Gastroesophageal sphincter (tissue), 4 donors: ENCODE measurements around the gene LMNTD2. TPM values are rescaled to one million over a fixed set of nuclear protein-coding genes. Genes with fewer than 3 reads are reported as not detected.
A peak's percentile ranks its signal among the peaks of the same experiment; 100 is the strongest.

Source experiments
- ATAC-seq: fragments of 150-250 bp; one replicate; pipeline ENCODE4 v1.9.1; 2016; ENCODE audit warnings: mild to moderate bottlenecking, moderate library complexity
- H3K27ac ChIP-seq, 4 donors: fragments of 200-600 bp; sonication (generic) in 3 of 4; 1 replicate in 3 of 4; 2 replicates in 1 of 4; pipeline ENCODE4 v1.5.1; 2016 to 2019
- H3K27me3 ChIP-seq: fragments of 200-600 bp; sonication (generic); one replicate; pipeline ENCODE4 v1.5.1; 2019
- H3K36me3 ChIP-seq, 2 donors: fragments of 200-600 bp; sonication (generic); one replicate each; pipeline ENCODE4 v1.5.1; 2019; ENCODE audit warnings: control low read depth in 1 of 2
- H3K4me1 ChIP-seq, 3 donors: fragments of 200-600 bp; sonication (generic); 1 replicate in 2 of 3; 2 replicates in 1 of 3; pipeline ENCODE4 v1.5.1; 2016 to 2019; ENCODE audit warnings: control low read depth in 2 of 3
- H3K4me3 ChIP-seq, 2 donors: fragments of 200-600 bp; sonication (generic); one replicate each; pipeline ENCODE4 v1.5.1; 2019; ENCODE audit warnings: mild to moderate bottlenecking in 1 of 2, moderate library complexity in 1 of 2
- H3K9me3 ChIP-seq, 3 donors: fragments of 200-600 bp; sonication (generic); one replicate each; pipeline ENCODE4 v1.5.1; 2017 to 2019; ENCODE audit warnings: control low read depth in 2 of 3
- EP300 ChIP-seq: sonication (generic); formaldehyde crosslinking; IDR thresholded peaks from one replicate; pipeline ENCODE4 v1.6.1; 2017; ENCODE audit warnings: antibody characterized with exemption, mild to moderate bottlenecking
- POLR2A ChIP-seq, 2 donors: fragments of 450-650 bp; IDR thresholded peaks; one replicate each; pipeline ENCODE4 v1.6.1; 2017; ENCODE audit warnings: antibody characterized with exemption in 2 of 2, mild to moderate bottlenecking in 2 of 2, moderate library complexity in 1 of 2
- POLR2AphosphoS5 ChIP-seq: sonication (generic); formaldehyde crosslinking; IDR thresholded peaks from one replicate; pipeline ENCODE4 v1.6.1; 2017; ENCODE audit warnings: antibody characterized with exemption
- WGBS, 2 donors: methylation state at CpG; one replicate each; pipeline ENCODE4 v1.1.5; 2018; ENCODE audit warnings: low coverage in 1 of 2; 5-methylcytosine and 5-hydroxymethylcytosine counted together
- total RNA-seq, 4 donors: library from RNA; depleted of rRNA; stranded (reverse); fragments of >200 nt; gene quantifications; one replicate each; pipeline ENCODE4 v1.1.0, GENCODE V29; 2016
- TF ChIP-seq, protein P1 (sequence below), 4 experiments: fragments of 200-600 bp in 2 of 4; fragments of 450-650 bp in 2 of 4; sonication (generic) in 1 of 4; IDR thresholded peaks; one replicate each; pipeline ENCODE4 v1.5.1; 2017 to 2019; ENCODE audit warnings: antibody characterized with exemption in 4 of 4, mild to moderate bottlenecking in 2 of 4, moderate library complexity in 2 of 4

The LMNTD2 gene
- total RNA-seq, 4 donors from 2014 or later, result 0.81 to 2.1 (median 1.1) TPM

DNA sequence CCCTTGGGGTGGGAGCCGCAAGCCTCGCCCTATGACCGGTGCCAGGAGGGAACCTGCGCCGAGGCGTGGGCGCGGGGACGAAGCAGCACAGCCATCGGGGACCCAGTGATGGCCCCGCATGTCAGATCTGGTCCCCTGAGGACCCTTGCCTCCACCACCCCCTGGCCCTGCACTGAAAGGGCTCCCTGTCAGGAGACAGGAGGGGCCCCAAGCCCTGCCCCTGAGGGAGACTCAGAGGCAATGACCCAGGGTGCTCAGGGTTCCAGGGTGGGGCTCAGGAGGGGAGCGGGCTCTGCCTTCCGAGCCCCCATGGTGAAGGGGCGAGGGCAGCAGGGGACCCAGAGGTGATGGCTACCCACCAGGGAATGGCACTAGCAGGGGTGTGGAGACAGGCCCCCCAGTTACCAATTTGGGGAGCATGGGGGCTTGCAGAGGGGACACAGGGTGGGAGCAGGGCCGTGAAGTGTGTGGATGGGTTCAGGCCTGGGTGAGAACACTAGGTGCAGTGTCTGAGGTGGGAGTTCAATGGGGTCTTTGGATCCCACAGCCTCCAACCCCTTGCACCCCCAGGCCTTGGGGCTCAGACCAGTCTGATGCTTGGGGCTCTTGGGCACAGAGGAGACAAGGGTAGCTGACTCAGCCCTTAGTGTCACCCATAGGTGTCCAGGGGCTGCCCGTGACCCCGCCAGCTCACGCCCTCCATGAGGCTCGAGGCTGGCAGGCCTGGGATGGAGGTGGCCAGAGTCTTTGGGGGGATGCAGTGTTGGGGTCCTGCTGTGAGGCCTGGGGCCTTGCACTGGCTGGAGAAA is 22.7 kb downstream of the LMNTD2 start:
- ATAC-seq, result no peak
- peaks cover 27% of the 10 kb centered on the region for H3K27me3 ChIP-seq
- H3K36me3 ChIP-seq, result peaks cover 0 to 12% of the 10 kb centered on the region in 2 donors
- peaks cover 0 to 45% (median 30%) of the 10 kb centered on the region in 3 donors for H3K4me1 ChIP-seq
- H3K27ac ChIP-seq, result no peak overlapping the region
- no peaks in the 10 kb centered on the region for H3K9me3 ChIP-seq
- peak overlapping the region in 1 of 2 donors; percentile 87 for H3K4me3 ChIP-seq
- TF ChIP-seq, protein P1, sequence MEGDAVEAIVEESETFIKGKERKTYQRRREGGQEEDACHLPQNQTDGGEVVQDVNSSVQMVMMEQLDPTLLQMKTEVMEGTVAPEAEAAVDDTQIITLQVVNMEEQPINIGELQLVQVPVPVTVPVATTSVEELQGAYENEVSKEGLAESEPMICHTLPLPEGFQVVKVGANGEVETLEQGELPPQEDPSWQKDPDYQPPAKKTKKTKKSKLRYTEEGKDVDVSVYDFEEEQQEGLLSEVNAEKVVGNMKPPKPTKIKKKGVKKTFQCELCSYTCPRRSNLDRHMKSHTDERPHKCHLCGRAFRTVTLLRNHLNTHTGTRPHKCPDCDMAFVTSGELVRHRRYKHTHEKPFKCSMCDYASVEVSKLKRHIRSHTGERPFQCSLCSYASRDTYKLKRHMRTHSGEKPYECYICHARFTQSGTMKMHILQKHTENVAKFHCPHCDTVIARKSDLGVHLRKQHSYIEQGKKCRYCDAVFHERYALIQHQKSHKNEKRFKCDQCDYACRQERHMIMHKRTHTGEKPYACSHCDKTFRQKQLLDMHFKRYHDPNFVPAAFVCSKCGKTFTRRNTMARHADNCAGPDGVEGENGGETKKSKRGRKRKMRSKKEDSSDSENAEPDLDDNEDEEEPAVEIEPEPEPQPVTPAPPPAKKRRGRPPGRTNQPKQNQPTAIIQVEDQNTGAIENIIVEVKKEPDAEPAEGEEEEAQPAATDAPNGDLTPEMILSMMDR (IDR thresholded peaks at IDR 0.05), result no peak
- TF ChIP-seq POLR2AphosphoS5 (no peak), POLR2A (IDR thresholded peaks at IDR 0.05) (no peak), EP300 (no peak)
- no CpG with 5 or more reads among the region's 19 CpGs for WGBS, 2 donors

DNA sequence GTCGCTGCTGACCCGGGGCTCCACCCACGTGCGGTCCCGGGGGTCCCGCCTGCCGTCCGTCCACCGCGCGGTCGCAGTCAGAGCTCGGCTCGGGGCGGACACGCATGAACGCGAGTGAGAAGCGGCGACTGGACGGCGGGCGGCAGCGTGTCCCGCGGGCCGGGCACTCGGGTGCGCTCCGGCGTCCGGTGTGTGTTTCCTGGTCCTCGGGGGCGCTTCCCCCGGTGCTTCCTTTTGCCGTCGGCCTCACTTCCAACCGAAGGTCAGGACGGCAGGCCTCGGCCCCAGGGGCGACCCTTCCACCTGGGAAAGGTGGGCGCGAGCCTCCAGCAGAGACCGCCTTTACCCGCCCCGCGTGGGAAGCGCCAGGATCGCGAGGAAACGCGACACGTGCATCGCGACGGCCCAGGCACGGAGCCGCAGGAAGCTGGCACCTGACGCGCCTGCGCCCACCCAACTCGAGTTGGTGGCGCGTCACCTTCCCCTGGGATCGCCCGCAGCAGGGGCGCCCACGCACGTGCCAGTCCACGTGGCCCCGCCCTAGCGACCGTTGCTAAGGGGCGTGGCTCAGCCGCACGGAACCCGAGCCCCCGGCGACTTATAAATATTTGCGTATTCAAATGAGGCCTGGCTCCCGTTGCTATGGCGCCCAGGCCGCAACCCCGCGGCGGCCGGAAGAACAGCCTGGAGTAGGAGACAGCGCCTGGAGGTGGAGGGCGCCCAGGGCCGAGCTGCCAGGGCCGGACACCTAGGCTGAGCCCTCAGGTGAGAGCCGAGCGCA is 23.5 kb downstream of the LMNTD2 start, which contains the start of gene LRRC56:
TSS of gene LRRC56 (plus strand) at position 687 of the 781 bp plus-strand sequence. CDS start 3,158 bp downstream, outside the sequence.
- H3K4me3 ChIP-seq, result peak within 1 kb of the TSS in 1 of 2 donors; percentile 87
- no peaks in the 10 kb centered on the region for H3K9me3 ChIP-seq
- H3K27ac ChIP-seq, result peak within 1 kb of the TSS in 3 of 4 donors; percentile 26 to 89 (median 28)
- H3K4me1 ChIP-seq, result peaks cover 0 to 51% (median 30%) of the 10 kb centered on the region in 3 donors
- TF ChIP-seq, protein P1 (IDR thresholded peaks at IDR 0.05), result no peak
- TF ChIP-seq EP300 (no peak), POLR2A (IDR thresholded peaks at IDR 0.05) (no peak)
- ATAC-seq, result no peak
- H3K36me3 ChIP-seq, result peaks cover 0 to 20% of the 10 kb centered on the region in 2 donors
- H3K27me3 ChIP-seq, result peaks cover 27% of the 10 kb centered on the region
- no CpG with 5 or more reads among the region's 93 CpGs for WGBS, 2 donors

DNA sequence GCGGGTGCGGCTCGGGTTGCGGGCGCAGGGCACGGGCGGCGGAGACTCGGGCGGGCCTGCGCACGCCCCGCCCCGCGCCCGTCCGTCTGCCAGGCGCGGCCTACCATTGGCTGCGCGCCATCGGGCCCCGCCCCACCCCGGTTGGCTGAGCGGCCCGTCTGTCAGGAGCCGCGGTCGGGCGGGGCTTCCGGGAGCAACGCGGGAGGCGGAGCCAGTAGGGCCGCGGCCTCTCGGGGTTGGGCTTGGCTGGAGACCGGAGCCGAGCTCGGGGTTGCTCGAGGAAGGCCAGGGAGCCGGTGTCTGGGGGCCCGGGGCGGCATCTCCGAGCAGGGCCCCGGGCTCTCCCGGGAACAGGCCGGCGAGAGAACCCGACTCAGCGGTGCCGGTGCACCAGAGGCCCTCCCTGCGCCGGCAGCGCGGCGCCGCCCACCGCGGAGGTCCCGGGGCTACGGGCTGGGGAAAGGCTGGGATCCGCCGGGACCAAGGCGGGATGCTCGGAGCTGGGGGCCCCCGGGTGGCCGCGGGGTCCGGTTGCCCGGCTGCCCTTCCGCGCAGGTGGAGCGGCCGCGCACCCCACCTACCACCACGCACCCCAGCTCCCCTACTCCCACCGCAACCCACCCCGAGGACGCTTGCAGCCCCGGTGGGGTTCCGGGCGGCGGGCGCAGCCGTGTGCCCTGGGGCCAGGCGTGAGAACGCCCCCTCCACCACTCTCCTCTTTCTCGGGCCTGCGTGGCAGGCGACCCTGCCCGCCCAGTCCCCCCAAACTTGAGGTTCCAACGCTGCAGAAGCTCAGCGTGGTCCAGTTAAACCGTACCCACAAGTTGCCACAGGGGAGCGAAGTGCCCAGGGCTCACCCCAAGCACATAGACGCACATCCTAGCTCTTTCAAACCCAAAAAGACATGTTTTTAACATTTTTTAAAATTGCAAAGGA is 24.8 kb downstream of the LMNTD2 start, which contains the start of gene HRAS:
TSS of gene HRAS (minus strand) at position 58 of the 936 bp plus-strand sequence.
- peak within 1 kb of the TSS; percentile 16 to 90 (median 86) for H3K27ac ChIP-seq
- H3K4me1 ChIP-seq, result peaks cover 0 to 51% (median 30%) of the 10 kb centered on the region in 3 donors
- no peak for TF ChIP-seq EP300
- TF ChIP-seq, protein P1 (IDR thresholded peaks at IDR 0.05), result peak in 1 of 4 experiments; percentile 9
- peak; percentile 35 to 41 for TF ChIP-seq POLR2A (IDR thresholded peaks at IDR 0.05)
- TF ChIP-seq POLR2AphosphoS5, result peak; percentile 46
- no peaks in the 10 kb centered on the region for H3K9me3 ChIP-seq
- peak within 1 kb of the TSS; percentile 87 to 88 for H3K4me3 ChIP-seq
- H3K36me3 ChIP-seq, result peaks cover 0 to 32% of the 10 kb centered on the region in 2 donors
- 0% methylated on average over 1 of the region's 97 CpGs; no CpG with 5 or more reads in 1 of the 2 donors for WGBS, 2 donors
- ATAC-seq, result peak; percentile 95
- H3K27me3 ChIP-seq, result peaks cover 27% of the 10 kb centered on the region

DNA sequence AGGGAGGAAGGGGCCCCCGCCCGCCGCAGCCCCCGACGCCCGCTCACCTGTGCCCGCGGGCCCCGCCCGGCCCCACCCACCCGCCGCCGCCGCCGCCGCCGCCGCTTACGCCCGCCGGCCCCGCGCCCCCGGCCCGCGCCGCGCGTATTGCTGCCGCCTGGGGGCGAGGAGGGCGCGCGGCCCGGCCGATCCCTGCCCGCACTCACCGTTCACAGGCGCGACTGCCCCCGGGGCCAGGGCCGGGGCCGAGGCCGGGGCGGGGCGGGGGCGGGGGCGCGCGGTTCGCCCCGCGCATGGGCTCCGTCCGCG is 25.4 kb downstream of the LMNTD2 start:
- peak; percentile 27 for ATAC-seq

More for the DNA sequence above, 25.4 kb downstream of the LMNTD2 start:
- peak overlapping the region; percentile 87 to 88 for H3K4me3 ChIP-seq
- H3K9me3 ChIP-seq, result no peaks in the 10 kb centered on the region
- peaks cover 0 to 51% (median 30%) of the 10 kb centered on the region in 3 donors for H3K4me1 ChIP-seq
- TF ChIP-seq, protein P1 (IDR thresholded peaks at IDR 0.05), result no peak
- TF ChIP-seq POLR2A (IDR thresholded peaks at IDR 0.05) (no peak), EP300 (no peak), POLR2AphosphoS5 (no peak)
- WGBS, 2 donors, result no CpG with 5 or more reads among the region's 56 CpGs
- H3K27me3 ChIP-seq, result peaks cover 20% of the 10 kb centered on the region
- H3K27ac ChIP-seq, result peak overlapping the region in 3 of 4 donors; percentile 77 to 90 (median 89)
- H3K36me3 ChIP-seq, result peaks cover 0 to 34% of the 10 kb centered on the region in 2 donors
